Stimulated activated CD8-positive, alpha-beta memory T cell treated with anti-CD3 and anti-CD28 coated beads, Interleukin-4, amount 100 ng/mL, for 1 hour (primary cell): Measurements from ENCODE around the gene P2RY11.

Source experiments
- DNase-seq, 2 donors: peaks; one replicate each; pipeline ENCODE4 v3.0.0-alpha.2; 2020; ENCODE audit warnings: low read depth in 2 of 2, low spot score in 1 of 2

The P2RY11 gene

GRCh38 chr19:10093295-10094186 lies 18.0 kb upstream of the P2RY11 start:
- no peak for DNase-seq

DNA sequence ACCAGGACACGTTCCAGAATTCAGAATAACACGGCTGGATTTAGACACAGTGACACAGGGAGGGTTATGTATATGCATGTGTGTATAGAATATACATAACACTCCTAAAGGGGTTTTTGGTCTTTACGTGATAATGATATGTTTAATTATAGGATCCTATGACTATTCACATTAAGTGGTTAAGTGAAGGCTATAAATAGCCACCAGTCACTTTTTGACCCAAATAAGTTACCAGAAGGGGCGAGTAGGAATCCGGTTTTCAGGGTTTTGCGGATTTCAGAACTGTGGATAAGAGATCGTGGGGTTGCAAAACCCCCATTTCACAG lies 15.9 kb upstream of the P2RY11 start:
- DNase-seq, result no peak

DNA sequence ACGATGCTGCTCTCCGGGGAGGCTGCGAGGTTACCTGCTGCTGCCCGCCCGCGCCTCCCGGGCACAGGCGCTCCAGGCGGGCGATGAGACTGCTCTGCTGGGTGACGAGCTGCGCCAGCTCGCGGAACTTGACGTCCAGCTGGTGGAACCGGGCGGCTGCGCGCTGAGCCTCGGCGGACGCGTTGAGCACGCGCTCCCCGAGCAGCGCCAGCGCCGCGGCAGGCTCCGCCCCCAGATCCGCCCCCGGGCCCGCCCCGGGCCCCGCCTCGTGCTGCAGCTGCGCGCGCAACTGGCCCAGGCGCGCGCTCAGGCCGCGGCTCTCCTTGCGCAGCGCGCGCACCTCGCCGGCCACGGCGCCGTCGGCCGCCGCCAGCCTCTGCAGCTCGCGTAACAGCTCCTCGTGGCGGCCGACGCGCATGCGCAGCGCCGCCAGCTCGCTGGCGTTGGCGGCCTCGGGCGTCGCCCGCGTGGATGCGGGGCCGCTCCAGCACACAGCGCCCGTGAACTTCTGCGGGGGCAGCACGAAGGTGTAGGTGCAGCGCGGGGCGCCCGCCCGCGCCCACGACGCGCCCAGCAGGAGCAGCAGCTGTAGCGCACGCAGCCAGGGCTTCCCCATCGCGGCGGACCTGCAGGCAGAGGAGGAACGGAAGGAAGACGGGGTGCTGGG lies 15.4 kb upstream of the P2RY11 start:
- peak; percentile 75 for DNase-seq

DNA sequence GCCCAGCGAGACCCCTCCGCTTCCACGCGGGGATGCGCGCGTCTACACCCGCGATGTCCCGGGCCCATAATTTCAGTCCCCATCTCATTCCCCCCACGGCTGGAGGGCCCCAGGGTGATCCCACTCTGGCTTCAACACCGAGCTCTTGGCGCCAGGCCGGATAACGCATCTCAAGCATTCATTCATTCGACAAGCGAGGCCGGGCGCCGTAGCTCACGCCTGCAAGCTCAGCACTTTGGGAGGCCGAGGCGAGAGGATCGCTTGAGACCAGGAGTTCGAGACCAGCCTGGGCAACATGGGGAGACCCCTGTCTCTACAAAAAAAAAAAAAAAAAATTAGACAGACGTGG lies 14.9 kb upstream of the P2RY11 start:
- DNase-seq, result no peak

DNA sequence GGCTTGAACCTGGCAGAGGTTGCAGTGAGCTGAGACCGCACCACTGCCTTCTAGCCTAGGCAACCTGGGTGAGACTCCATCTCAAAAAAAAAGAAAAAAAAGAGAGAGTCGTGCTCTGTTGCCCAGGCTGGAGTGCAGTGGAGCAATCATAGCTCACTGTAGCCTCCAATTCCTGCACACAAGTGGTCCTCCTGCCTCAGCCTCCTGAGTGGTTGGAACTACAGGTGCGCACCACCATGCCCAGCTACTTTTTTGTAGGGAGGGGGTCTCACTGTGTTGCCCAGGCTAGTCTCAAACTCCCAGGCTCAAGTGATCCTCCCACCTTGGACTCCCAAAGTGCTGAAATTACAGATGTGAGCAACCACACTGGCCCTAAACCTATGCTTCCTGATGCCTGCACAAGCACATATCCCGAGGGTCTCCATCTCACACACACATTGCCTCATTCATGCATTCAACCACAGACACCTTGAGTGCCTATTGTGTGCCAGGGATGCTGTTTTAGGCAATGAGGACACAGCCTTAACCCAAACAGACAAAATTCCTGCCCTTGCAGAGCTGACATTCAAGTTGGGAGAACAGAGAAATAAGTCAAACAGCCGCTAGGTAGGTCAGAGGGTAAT lies 11.2 kb upstream of the P2RY11 start:
- no peak for DNase-seq

GRCh38 chr19:10102787-10103236 lies 8.7 kb upstream of the P2RY11 start:
- DNase-seq, result no peak

DNA sequence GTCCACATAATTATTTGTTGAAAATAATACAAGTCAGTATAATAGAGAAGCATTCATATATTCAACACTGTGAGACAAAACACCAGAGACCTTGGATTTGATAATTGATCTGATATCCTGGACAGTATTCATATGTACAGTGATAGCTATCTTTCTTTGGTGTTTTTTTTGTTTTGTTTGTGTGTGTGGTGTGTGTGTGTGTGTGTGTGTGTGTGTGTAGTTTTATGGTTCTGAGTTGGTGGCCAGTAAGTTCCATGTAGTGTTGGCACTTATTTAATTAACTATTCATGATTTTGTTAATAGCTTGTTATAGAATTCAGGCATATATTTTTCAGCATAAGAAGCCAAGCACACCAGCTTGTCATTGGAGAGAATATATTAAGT lies 7.4 kb upstream of the P2RY11 start:
- DNase-seq, result no peak

DNA sequence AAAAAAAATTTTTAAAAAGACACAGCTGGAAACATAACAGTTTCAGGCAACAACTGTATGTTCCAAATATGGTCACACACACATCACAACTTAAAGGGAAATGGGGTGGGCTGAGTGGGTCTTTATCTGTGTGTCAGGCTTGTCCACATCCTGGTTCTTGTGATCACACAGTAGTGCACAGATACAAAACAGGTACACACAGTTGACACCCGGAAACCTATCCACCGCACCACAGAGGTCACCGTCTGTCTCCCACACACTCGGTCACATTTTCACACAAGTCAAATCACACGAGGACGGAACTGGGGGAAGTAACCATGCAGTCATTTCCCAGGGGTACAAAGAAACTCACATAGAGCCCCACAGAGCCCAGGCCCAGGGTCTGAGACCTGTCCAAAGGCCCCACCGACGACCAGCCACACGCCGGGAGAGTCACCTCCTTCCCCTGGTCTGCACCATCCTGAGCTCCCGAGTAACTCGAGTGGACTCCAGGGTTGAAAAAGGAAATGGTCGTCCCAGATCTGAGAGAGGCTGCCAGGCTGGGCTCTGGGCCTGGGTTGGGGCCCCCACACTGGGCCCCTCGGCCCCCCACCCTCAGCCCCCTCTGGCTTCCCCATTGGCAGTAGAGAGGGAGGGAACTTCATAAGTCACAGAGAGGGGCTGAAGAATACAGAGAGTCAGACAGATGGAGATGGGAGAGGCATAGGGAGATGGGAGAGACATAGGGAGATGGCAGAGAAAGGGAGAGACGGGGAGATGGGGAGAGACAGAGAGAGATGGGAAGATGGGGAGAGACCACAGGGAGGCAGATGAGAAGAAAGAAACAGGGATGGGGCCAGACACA lies 6.6 kb upstream of the P2RY11 start:
- peak; percentile 54 to 61 for DNase-seq

DNA sequence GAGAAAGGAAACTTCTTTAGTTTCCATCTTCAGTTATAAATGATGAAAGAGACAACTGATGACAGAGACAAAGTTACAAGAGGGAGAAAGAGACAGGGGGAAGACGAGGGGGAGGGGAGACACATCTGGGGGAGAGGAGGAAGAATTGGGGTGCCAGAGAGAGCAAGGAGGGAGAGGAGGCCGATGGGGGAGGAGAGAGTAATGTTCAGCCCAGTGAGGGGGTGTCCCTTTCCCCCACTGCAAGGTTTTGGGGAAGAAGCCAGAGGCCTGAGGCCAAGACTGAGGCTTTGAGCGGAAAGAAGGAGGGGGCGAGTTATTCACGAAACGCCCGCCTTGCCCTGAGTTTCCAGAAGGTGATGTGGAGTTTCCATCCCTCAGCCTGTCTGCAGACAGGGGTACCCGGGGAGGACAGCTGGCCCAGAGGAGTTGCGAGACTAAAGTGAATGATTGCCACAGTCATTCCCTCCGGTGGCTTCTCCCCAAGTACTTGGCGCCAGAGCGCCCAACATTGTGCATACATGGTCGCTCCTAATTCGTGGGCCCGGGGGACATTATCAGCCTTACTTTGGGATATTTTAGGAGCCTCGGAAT lies 5.9 kb upstream of the P2RY11 start:
- peak; percentile 49 to 60 for DNase-seq

DNA sequence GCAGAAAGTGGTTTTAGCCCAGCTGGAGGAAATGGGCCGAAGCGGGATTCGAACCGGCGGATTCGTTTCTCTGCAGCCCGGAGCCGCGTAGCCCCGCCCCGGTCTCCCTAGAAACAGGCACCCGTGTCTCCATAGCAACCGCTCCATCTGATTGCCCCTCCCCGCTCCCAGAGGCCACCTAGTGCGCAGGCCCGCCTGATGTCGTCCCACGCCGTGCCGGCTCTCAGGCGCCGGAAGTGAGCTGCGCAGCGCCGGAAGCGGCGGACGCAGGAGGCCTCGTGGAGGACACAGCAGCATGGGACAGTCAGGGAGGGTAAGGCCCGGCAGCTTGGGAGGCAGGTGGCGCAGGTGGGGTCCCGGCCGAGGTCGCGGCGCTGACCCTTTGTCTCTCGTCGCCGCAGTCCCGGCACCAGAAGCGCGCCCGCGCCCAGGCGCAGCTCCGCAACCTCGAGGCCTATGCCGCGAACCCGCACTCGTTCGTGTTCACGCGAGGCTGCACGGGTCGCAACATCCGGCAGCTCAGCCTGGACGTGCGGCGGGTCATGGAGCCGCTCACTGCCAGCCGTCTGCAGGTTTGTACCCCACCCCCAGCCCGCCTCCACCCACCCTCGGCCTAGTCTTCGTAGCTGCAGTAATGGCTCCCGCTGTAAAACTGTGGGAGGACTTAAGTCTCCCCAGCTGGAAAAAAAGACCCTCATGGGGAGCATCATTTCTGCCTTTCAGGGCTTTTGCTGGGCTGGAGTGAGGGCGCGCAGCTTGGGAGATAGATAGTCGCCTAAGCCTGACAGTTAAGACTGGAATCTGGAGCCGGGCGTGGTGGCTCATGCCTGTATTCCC lies 5.2 kb upstream of the P2RY11 start, which contains the start of gene PPAN:
PPAN (plus strand) TSS at position 263 of the 837 bp plus-strand sequence; CDS start at position 296, 33 bp downstream.
- peak; percentile 93 to 94 for DNase-seq

GRCh38 chr19:10107254-10107653 lies 4.2 kb upstream of the P2RY11 start:
- no peak for DNase-seq

DNA sequence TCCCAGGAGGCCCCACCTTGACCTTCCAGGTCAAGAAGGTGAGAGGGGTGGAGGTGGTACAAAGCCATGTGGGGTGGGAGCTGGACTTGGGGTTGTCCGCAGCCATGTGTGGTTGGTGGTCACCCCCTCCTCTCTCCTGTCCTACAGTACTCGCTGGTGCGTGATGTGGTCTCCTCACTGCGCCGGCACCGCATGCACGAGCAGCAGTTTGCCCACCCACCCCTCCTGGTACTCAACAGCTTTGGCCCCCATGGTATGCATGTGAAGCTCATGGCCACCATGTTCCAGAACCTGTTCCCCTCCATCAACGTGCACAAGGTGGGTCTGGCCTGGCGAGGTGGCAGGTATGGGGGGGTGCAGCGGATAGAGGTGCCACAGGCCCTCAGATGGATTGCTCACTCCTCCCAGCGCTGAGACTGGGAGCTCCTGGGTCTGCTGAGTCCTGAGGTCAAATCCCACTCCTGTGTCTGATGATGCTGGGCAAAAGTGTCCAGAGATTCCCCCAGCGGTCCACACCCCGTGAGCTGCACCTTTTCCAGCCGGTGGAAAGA lies 3.6 kb upstream of the P2RY11 start:
- DNase-seq, result no peak

- DNase-seq, result no peak
Observed at GRCh38 chr19:10109528-10109927, 2.0 kb upstream of the P2RY11 start.

- no peak for DNase-seq
Observed at GRCh38 chr19:10110076-10110971, 1.2 kb upstream of the P2RY11 start.

DNA sequence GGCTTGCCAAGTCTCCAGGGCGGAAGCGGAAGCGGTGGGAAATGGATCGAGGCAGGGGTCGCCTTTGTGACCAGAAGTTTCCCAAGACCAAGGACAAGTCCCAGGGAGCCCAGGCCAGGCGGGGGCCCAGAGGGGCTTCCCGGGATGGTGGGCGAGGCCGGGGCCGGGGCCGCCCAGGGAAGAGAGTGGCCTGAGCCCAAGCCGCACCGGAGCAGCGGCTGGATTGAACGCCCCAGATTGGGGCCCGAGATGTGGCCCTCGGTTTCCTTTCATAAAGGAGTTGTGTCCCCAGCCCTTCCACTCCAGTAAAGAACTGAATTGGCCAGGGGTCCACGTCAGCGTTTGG lies 548 bp upstream of the P2RY11 start:
- DNase-seq, result no peak

GRCh38 chr19:10112037-10112761 lies 706 bp downstream of the P2RY11 start:
- peak in 1 of 2 donors; percentile 42 for DNase-seq

- DNase-seq, result peak in 1 of 2 donors; percentile 40
Observed at GRCh38 chr19:10112895-10113591, 1.6 kb downstream of the P2RY11 start.
